Suprapubic skin (tissue), 4 donors: ENCODE measurements around the gene MAP2. TPM values are rescaled to one million over a fixed set of nuclear protein-coding genes. Genes with fewer than 3 reads are reported as not detected.

ENCODE experiments used
- DNase-seq, 2 donors: peaks; one replicate each; pipeline ENCODE4 v3.0.0-alpha.2; 2019; ENCODE audit warnings: low spot score in 2 of 2
- H3K27ac ChIP-seq: fragments of 200-600 bp; sonication (generic); one replicate; pipeline ENCODE4 v1.5.1; 2019
- H3K27me3 ChIP-seq: fragments of 200-600 bp; sonication (generic); one replicate; pipeline ENCODE4 v1.5.1; 2019
- H3K36me3 ChIP-seq: fragments of 200-600 bp; sonication (generic); one replicate; pipeline ENCODE4 v1.5.1; 2019
- H3K4me1 ChIP-seq: fragments of 200-600 bp; sonication (generic); one replicate; pipeline ENCODE4 v1.5.1; 2019
- H3K4me3 ChIP-seq: fragments of 200-600 bp; sonication (generic); one replicate; pipeline ENCODE4 v1.5.1; 2019; ENCODE audit warnings: mild to moderate bottlenecking
- H3K9me3 ChIP-seq: fragments of 200-600 bp; sonication (generic); one replicate; pipeline ENCODE4 v1.5.1; 2019
- CTCF ChIP-seq, 2 donors: fragments of 200-600 bp in 1 of 2; fragments of 450-650 bp in 1 of 2; sonication (generic) in 1 of 2; IDR thresholded peaks; one replicate each; pipeline ENCODE4 v1.5.1; 2016 to 2019; ENCODE audit warnings: antibody characterized with exemption in 2 of 2, mild to moderate bottlenecking in 1 of 2, moderate library complexity in 1 of 2
- EP300 ChIP-seq: sonication (generic); formaldehyde crosslinking; IDR thresholded peaks from one replicate; pipeline ENCODE4 v1.6.1; 2017; ENCODE audit warnings: antibody characterized with exemption
- POLR2A ChIP-seq, 2 donors: fragments of 450-650 bp; IDR thresholded peaks; one replicate each; pipeline ENCODE4 v1.6.1; 2017; ENCODE audit warnings: antibody characterized with exemption in 2 of 2, mild to moderate bottlenecking in 2 of 2, moderate library complexity in 2 of 2
- POLR2AphosphoS5 ChIP-seq, 3 donors: sonication (generic); formaldehyde crosslinking; IDR thresholded peaks; one replicate each; pipeline ENCODE4 v1.6.1; 2017; ENCODE audit warnings: antibody characterized with exemption in 3 of 3
- WGBS: methylation state at CpG from one replicate; pipeline ENCODE4 v1.1.5; 2018; 5-methylcytosine and 5-hydroxymethylcytosine counted together
- total RNA-seq, 4 donors: library from RNA; depleted of rRNA; stranded (reverse); fragments of >200 nt; gene quantifications; one replicate each; pipeline ENCODE4 v1.1.0, GENCODE V29; 2016

The MAP2 gene
- total RNA-seq, 4 donors from 2014 or later, result 42.0 to 54.5 (median 47.1) TPM

GRCh38 chr2:209512971-209513370 is 89.1 kb downstream of the MAP2 start:
- TF ChIP-seq POLR2A (IDR thresholded peaks at IDR 0.05), result no peak
- TF ChIP-seq POLR2AphosphoS5 (IDR thresholded peaks at IDR 0.05), result no peak
- TF ChIP-seq CTCF (IDR thresholded peaks at IDR 0.05), result no peak
- no peak for TF ChIP-seq EP300
- no peaks in the 10 kb centered on the region for H3K27me3 ChIP-seq

GRCh38 chr2:209517436-209517835 is 93.6 kb downstream of the MAP2 start:
- H3K4me1 ChIP-seq, result no peaks in the 10 kb centered on the region
- H3K4me3 ChIP-seq, result no peak overlapping the region
- WGBS, result 75% methylated on average over 5 of the region's 5 CpGs
- DNase-seq, result no peak
- H3K27me3 ChIP-seq, result no peaks in the 10 kb centered on the region
- no peaks in the 10 kb centered on the region for H3K36me3 ChIP-seq
- H3K27ac ChIP-seq, result no peak overlapping the region
- no peak for TF ChIP-seq CTCF (IDR thresholded peaks at IDR 0.05)
- TF ChIP-seq POLR2AphosphoS5 (IDR thresholded peaks at IDR 0.05), result no peak
- no peak for TF ChIP-seq EP300
- TF ChIP-seq POLR2A (IDR thresholded peaks at IDR 0.05), result no peak
- H3K9me3 ChIP-seq, result no peaks in the 10 kb centered on the region

More at GRCh38 chr2:209512971-209513370, 89.1 kb downstream of the MAP2 start:
- no peak overlapping the region for H3K27ac ChIP-seq
- H3K4me3 ChIP-seq, result no peak overlapping the region
- WGBS, result 89% methylated on average over 2 of the region's 2 CpGs
- H3K36me3 ChIP-seq, result no peaks in the 10 kb centered on the region
- no peaks in the 10 kb centered on the region for H3K9me3 ChIP-seq
- H3K4me1 ChIP-seq, result no peaks in the 10 kb centered on the region
- DNase-seq, result no peak

- no peaks in the 10 kb centered on the region for H3K4me1 ChIP-seq
- H3K27ac ChIP-seq, result no peak overlapping the region
- no peak for DNase-seq
- no peaks in the 10 kb centered on the region for H3K36me3 ChIP-seq
- TF ChIP-seq EP300 (no peak), POLR2A (IDR thresholded peaks at IDR 0.05) (no peak), CTCF (IDR thresholded peaks at IDR 0.05) (no peak), POLR2AphosphoS5 (IDR thresholded peaks at IDR 0.05) (no peak)
- H3K9me3 ChIP-seq, result no peaks in the 10 kb centered on the region
- H3K27me3 ChIP-seq, result no peaks in the 10 kb centered on the region
- no peak overlapping the region for H3K4me3 ChIP-seq
These were observed 95.4 kb downstream of the MAP2 start for GRCh38 chr2:209519271-209519670.

- H3K27ac ChIP-seq, result no peak overlapping the region
- H3K4me1 ChIP-seq, result no peaks in the 10 kb centered on the region
- H3K27me3 ChIP-seq, result no peaks in the 10 kb centered on the region
- H3K9me3 ChIP-seq, result no peaks in the 10 kb centered on the region
- no peaks in the 10 kb centered on the region for H3K36me3 ChIP-seq
- no peak overlapping the region for H3K4me3 ChIP-seq
- no peak for DNase-seq
- no peak for TF ChIP-seq POLR2AphosphoS5 (IDR thresholded peaks at IDR 0.05)
- no peak for TF ChIP-seq POLR2A (IDR thresholded peaks at IDR 0.05)
- no peak for TF ChIP-seq CTCF (IDR thresholded peaks at IDR 0.05)
- no peak for TF ChIP-seq EP300
These were observed 96.1 kb downstream of the MAP2 start for GRCh38 chr2:209519906-209520305.

GRCh38 chr2:209523041-209523740 is 99.3 kb downstream of the MAP2 start:
- Histone ChIP-seq H3K36me3 (no peaks in the 10 kb centered on the region), H3K4me1 (peaks cover 7% of the 10 kb centered on the region), H3K4me3 (no peak overlapping the region), H3K9me3 (no peaks in the 10 kb centered on the region), H3K27me3 (no peaks in the 10 kb centered on the region), H3K27ac (no peak overlapping the region)
- no peak for DNase-seq
- no peak for TF ChIP-seq EP300
- no peak for TF ChIP-seq POLR2A (IDR thresholded peaks at IDR 0.05)
- TF ChIP-seq POLR2AphosphoS5 (IDR thresholded peaks at IDR 0.05), result no peak
- no peak for TF ChIP-seq CTCF (IDR thresholded peaks at IDR 0.05)
- 79% methylated on average over 8 of the region's 8 CpGs for WGBS
